Testis (tissue), 2 donors: Measurements from ENCODE around the gene LGALS9C.
"Not testable (repeated sequence)": the region's sequence is repeated elsewhere in the genome, so short reads cannot be mapped to it uniquely, and the experiment has no call there.

Experiments used
- CTCF ChIP-seq, 3 experiments: fragments of 450-650 bp in 2 of 3; fragments of 200-600 bp in 1 of 3; sonication (generic) in 1 of 3; IDR thresholded peaks; one replicate each; pipeline ENCODE4 v1.5.1; 2016 to 2019; ENCODE audit warnings: antibody characterized with exemption in 3 of 3, mild to moderate bottlenecking in 2 of 3, moderate library complexity in 1 of 3
- POLR2A ChIP-seq: fragments of 450-650 bp; IDR thresholded peaks from one replicate; pipeline ENCODE4 v1.6.1; 2017; ENCODE audit warnings: antibody characterized with exemption, mild to moderate bottlenecking, moderate library complexity

- not testable (repeated sequence) for TF ChIP-seq CTCF (IDR thresholded peaks at IDR 0.05); POLR2A
Measured at GRCh38 chr17:18497044-18497443, 20.5 kb downstream of the LGALS9C start.
